GM21367 (cell line): ENCODE results near the gene ENOX2.

Experiments
- ATAC-seq: cut with Tn5 transposase; IDR thresholded peaks from one replicate; pipeline ENCODE4 v1.9.1; 2021; ENCODE audit not compliant: unreplicated experiment

Gene ENOX2

GRCh38 chrX:130884627-130885026, 18.4 kb downstream of the ENOX2 start:
- ATAC-seq, result no peak

- no peak for ATAC-seq
These were observed 23.1 kb downstream of the ENOX2 start for GRCh38 chrX:130879869-130880268.

GRCh38 chrX:130878350-130879341, 24.4 kb downstream of the ENOX2 start:
- no peak for ATAC-seq

GRCh38 chrX:130877892-130878341, 25.1 kb downstream of the ENOX2 start:
- ATAC-seq, result no peak

- no peak for ATAC-seq
These were observed 26.8 kb downstream of the ENOX2 start for GRCh38 chrX:130876226-130876625.

GRCh38 chrX:130874751-130875150, 28.3 kb downstream of the ENOX2 start:
- no peak for ATAC-seq

- no peak for ATAC-seq
These were observed 33.8 kb downstream of the ENOX2 start for GRCh38 chrX:130869239-130869638.

GRCh38 chrX:130861462-130861861, 41.5 kb downstream of the ENOX2 start:
- ATAC-seq, result no peak

- peak; percentile 86 for ATAC-seq
These were observed 45.8 kb downstream of the ENOX2 start for GRCh38 chrX:130857207-130857606.

GRCh38 chrX:130851569-130851968, 51.4 kb downstream of the ENOX2 start:
- ATAC-seq, result no peak

GRCh38 chrX:130848763-130849162, 54.2 kb downstream of the ENOX2 start:
- peak; percentile 79 for ATAC-seq

- no peak for ATAC-seq
These were observed 56.3 kb downstream of the ENOX2 start for GRCh38 chrX:130846746-130847145.

- ATAC-seq, result no peak
These were observed 61.2 kb downstream of the ENOX2 start for GRCh38 chrX:130841776-130842175.

GRCh38 chrX:130840345-130840744, 62.7 kb downstream of the ENOX2 start:
- ATAC-seq, result no peak

GRCh38 chrX:130836447-130836846, 66.6 kb downstream of the ENOX2 start:
- no peak for ATAC-seq

GRCh38 chrX:130834830-130835229, 68.2 kb downstream of the ENOX2 start:
- no peak for ATAC-seq

GRCh38 chrX:130834149-130834548, 68.9 kb downstream of the ENOX2 start:
- ATAC-seq, result no peak

GRCh38 chrX:130831347-130831722, 71.7 kb downstream of the ENOX2 start:
- ATAC-seq, result no peak

GRCh38 chrX:130830599-130831346, 72.2 kb downstream of the ENOX2 start:
- ATAC-seq, result no peak

- ATAC-seq, result no peak
These were observed 73.2 kb downstream of the ENOX2 start for GRCh38 chrX:130829526-130830515.

GRCh38 chrX:130828641-130829040, 74.4 kb downstream of the ENOX2 start:
- no peak for ATAC-seq
